Endothelial cell of umbilical vein (primary cell): Measurements from ENCODE around the gene SAC3D1. TPM values are rescaled to one million over a fixed set of nuclear protein-coding genes. Genes with fewer than 3 reads are reported as not detected.
A peak's percentile ranks its signal among the peaks of the same experiment; 100 is the strongest.

Experiments used
- BruUV-seq: library from RNA; stranded (reverse); fragments of 400-500 nt; replicated peaks from 2 replicates; lab custom pipeline; 2021; lab: Mats Ljungman, UMichigan
- CTCF ChIA-PET: fragments of 300-600, 350-600 bp; sonication (Branson Sonifier 250); formaldehyde crosslinking; loops from one replicate; lab custom pipeline; 2021; ENCODE audit warnings: antibody characterized with exemption, inconsistent platforms; lab: Charles Lee
- POLR2A ChIA-PET: fragments of 300-600, 350-600 bp; sonication (Branson Sonifier 250); formaldehyde crosslinking; loops from one replicate; lab custom pipeline; 2021; ENCODE audit warnings: antibody characterized with exemption, inconsistent platforms; lab: Charles Lee
- DNase-seq: peaks from one replicate; pipeline ENCODE4 v3.0.0-alpha.2; 2011; ENCODE audit warnings: low read depth, low spot score
- FAIRE-seq: peaks from 2 replicates; lab custom pipeline; 2011; peaks lifted over from hg19 to GRCh38; lab: Jason Lieb, UNC
- H2AFZ ChIP-seq: 2 replicates; pipeline ENCODE4 v1.6.0; 2012; ENCODE audit warnings: low read depth, low read length, control low read depth, inconsistent platforms
- H3K27ac ChIP-seq: 2 replicates; pipeline ENCODE4 v1.5.1; 2011; ENCODE audit warnings: low read depth, mild to moderate bottlenecking, control low read depth, low read length, moderate library complexity; ENCODE audit not compliant: insufficient read depth
- H3K27me3 ChIP-seq, 2 experiments: 2 replicates each; pipeline versions ENCODE4 v1.6.0 to v1.6.1; 2011; ENCODE audit warnings: low read length in 2 of 2, mixed read lengths in 1 of 2; ENCODE audit not compliant: control insufficient read depth in 2 of 2, insufficient read depth in 2 of 2
- H3K36me3 ChIP-seq, 2 experiments: 2 replicates in 1 of 2; 3 replicates in 1 of 2; pipeline ENCODE4 v1.5.1; 2011; ENCODE audit warnings: low read length in 2 of 2, mild to moderate bottlenecking in 1 of 2, moderate library complexity in 1 of 2; ENCODE audit not compliant: control insufficient read depth in 2 of 2, insufficient read depth in 2 of 2; ENCODE audit errors: extremely low read depth in 1 of 2
- H3K4me1 ChIP-seq: 3 replicates; pipeline ENCODE4 v1.5.1; 2011; ENCODE audit warnings: mild to moderate bottlenecking, low read length; ENCODE audit not compliant: control insufficient read depth, insufficient read depth; ENCODE audit errors: extremely low read depth
- H3K4me2 ChIP-seq: 2 replicates; pipeline ENCODE4 v1.6.1; 2011; ENCODE audit warnings: low read length, control low read depth, mixed read lengths; ENCODE audit not compliant: insufficient read depth
- H3K4me3 ChIP-seq, 3 experiments: fragments of 200-600 bp in 1 of 3; sonication (generic), shearing (Covaris generic) in 1 of 3; replicated peaks in 1 of 3; 2 replicates each; pipeline ENCODE4 v1.5.1; 2011 to 2016; ENCODE audit warnings: control low read depth in 3 of 3, low read length in 3 of 3, mild to moderate bottlenecking in 2 of 3, inconsistent platforms in 1 of 3, low read depth in 1 of 3, moderate library complexity in 1 of 3; ENCODE audit not compliant: insufficient read depth in 1 of 3
- H3K79me2 ChIP-seq: 2 replicates; pipeline ENCODE4 v1.6.0; 2012; ENCODE audit warnings: low read length, inconsistent platforms; ENCODE audit not compliant: control insufficient read depth, insufficient read depth
- H3K9ac ChIP-seq: replicated peaks from 2 replicates; pipeline ENCODE3; 2011; ENCODE audit warnings: low read length, control low read depth; ENCODE audit not compliant: insufficient read depth; ENCODE audit errors: extremely low read depth
- H3K9me1 ChIP-seq: replicated peaks from 3 replicates; pipeline ENCODE4 v1.6.0; 2011; ENCODE audit warnings: mild to moderate bottlenecking, low read length; ENCODE audit not compliant: control insufficient read depth, insufficient read depth; ENCODE audit errors: extremely low read depth
- H3K9me3 ChIP-seq: replicated peaks from 2 replicates; pipeline ENCODE4 v1.5.1; 2012; ENCODE audit warnings: low read length, inconsistent platforms; ENCODE audit not compliant: control insufficient read depth, insufficient read depth
- H4K20me1 ChIP-seq: replicated peaks from 2 replicates; pipeline ENCODE3; 2011; ENCODE audit warnings: mild to moderate bottlenecking, low read length; ENCODE audit not compliant: control insufficient read depth, insufficient read depth; ENCODE audit errors: extremely low read depth
- EZH2 ChIP-seq: IDR thresholded peaks from 2 replicates; pipeline ENCODE4 v1.6.1; 2012; ENCODE audit warnings: borderline replicate concordance, low read depth, mild to moderate bottlenecking, moderate library complexity, low read length, inconsistent platforms; ENCODE audit not compliant: severe bottlenecking
- JUN ChIP-seq: IDR thresholded peaks from 2 replicates; pipeline ENCODE4 v1.6.1; 2011; ENCODE audit warnings: borderline replicate concordance, low read depth; ENCODE audit not compliant: insufficient read length, insufficient read depth
- MYC ChIP-seq: IDR thresholded peaks from one replicate; pipeline ENCODE4 v1.6.1; 2011; ENCODE audit warnings: mild to moderate bottlenecking, low read depth, low read length
- POLR2A ChIP-seq: IDR thresholded peaks from 2 replicates; pipeline ENCODE4 v1.6.1; 2012; ENCODE audit warnings: low read depth, mild to moderate bottlenecking, control low read depth, low read length
- POLR2AphosphoS5 ChIP-seq: IDR thresholded peaks from 2 replicates; pipeline ENCODE4 v1.6.1; 2012; ENCODE audit warnings: low read depth, mild to moderate bottlenecking, control low read depth, low read length, moderate library complexity; ENCODE audit not compliant: insufficient read depth
- dilution Hi-C: fragments of 300-500 bp; cut with MboI; formaldehyde crosslinking; loops from one replicate; pipeline ENCODE4 v1.15.0; 2019; ENCODE audit warnings: low sequenced_read_pairs; ENCODE audit not compliant: extremely low pct_ligation_motif_present
- intact Hi-C: fragments of 100-400 bp; cut with micrococcal nuclease; formaldehyde crosslinking; loops from one replicate; pipeline ENCODE4 v1.10.0; 2022
- polyA plus RNA-seq, 4 experiments: library from polyadenylated mRNA; depleted of rRNA in 3 of 4; stranded (reverse) in 3 of 4; unstranded in 1 of 4; fragments of >200 nt; gene quantifications; 2 replicates each; pipeline versions ENCODE4 v1.2.1 to v1.2.3, GENCODE V29; 2011 to 2012; ENCODE audit warnings: missing spikeins in 1 of 4
- total RNA-seq: library from RNA; stranded (reverse); gene quantifications from 2 replicates; pipeline ENCODE4 v1.2.3, GENCODE V29; 2021
- TF ChIP-seq, protein P1 (sequence below), 2 donors: IDR thresholded peaks; 1 replicate in 1 of 2; 2 replicates in 1 of 2; pipeline ENCODE4 v1.5.1; 2011; ENCODE audit warnings: low read length in 2 of 2, mild to moderate bottlenecking in 2 of 2, moderate library complexity in 2 of 2, control low read depth in 1 of 2, inconsistent platforms in 1 of 2, low read depth in 1 of 2; ENCODE audit not compliant: insufficient read depth in 1 of 2; ENCODE audit errors: extremely low read depth in 1 of 2
- TF ChIP-seq, protein P2 (sequence below): IDR thresholded peaks from 2 replicates; pipeline ENCODE4 v1.6.1; 2011; ENCODE audit not compliant: insufficient read depth, insufficient read length

SAC3D1 gene
- total and polyA plus RNA-seq, 2 donors (not counting 3 experiments of a cell fraction or from before 2014, with no cell fraction given): 16.6 to 17.0 TPM

DNA sequence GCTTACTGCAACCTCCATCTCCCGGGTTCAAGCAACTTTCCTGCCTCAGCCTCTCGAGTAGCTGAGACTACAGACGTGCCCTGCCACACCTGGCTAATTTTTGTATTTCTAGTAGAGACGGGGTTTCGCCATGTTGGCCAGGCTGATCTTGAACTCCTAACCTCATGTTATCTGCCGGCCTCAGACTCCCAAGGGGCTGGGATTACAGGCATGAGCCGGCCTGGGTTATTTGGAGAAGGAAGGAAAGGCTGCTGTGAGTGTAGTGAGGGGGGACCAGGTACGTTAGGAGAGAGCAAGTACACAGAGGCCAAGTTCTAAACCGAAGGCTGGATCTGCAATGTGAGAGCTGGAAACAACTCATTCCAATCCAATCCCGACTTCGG, 44.7 kb upstream of the SAC3D1 start:
- H3K9ac ChIP-seq: no peak overlapping the region
- H3K9me3 ChIP-seq: no peaks in the 10 kb centered on the region
- H3K4me1 ChIP-seq: no peaks in the 10 kb centered on the region
- H3K79me2 ChIP-seq: no peaks in the 10 kb centered on the region
- ChIA-PET CTCF (interaction anchor here (0.7 to 4.2 kb wide), 29 partner anchors 8 to 212 kb away, joined by 3 to 40 read pairs (median 5); partner anchors contain the start of genes ARL2, ATG2A, CDC42BPG and GPHA2), POLR2A (interaction anchor here (0.8 kb wide), 1 partner anchor 18 kb away, joined by 3 read pairs; the partner anchor contains the start of gene ARL2)
- DNase-seq: no peak
- peak; percentile 52 for FAIRE-seq
- H3K27ac ChIP-seq: no peak overlapping the region
- H2AFZ ChIP-seq: peak overlapping the region; percentile 66
- intact Hi-C loops: loop anchor here (2.0 kb wide), 2 partner anchors 72 to 80 kb away; partner anchors contain the start of genes ATG2A and PPP2R5B
- TF ChIP-seq, protein P1, sequence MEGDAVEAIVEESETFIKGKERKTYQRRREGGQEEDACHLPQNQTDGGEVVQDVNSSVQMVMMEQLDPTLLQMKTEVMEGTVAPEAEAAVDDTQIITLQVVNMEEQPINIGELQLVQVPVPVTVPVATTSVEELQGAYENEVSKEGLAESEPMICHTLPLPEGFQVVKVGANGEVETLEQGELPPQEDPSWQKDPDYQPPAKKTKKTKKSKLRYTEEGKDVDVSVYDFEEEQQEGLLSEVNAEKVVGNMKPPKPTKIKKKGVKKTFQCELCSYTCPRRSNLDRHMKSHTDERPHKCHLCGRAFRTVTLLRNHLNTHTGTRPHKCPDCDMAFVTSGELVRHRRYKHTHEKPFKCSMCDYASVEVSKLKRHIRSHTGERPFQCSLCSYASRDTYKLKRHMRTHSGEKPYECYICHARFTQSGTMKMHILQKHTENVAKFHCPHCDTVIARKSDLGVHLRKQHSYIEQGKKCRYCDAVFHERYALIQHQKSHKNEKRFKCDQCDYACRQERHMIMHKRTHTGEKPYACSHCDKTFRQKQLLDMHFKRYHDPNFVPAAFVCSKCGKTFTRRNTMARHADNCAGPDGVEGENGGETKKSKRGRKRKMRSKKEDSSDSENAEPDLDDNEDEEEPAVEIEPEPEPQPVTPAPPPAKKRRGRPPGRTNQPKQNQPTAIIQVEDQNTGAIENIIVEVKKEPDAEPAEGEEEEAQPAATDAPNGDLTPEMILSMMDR (IDR thresholded peaks at IDR 0.05; ENCODE audit: extremely low read depth in 1 of 2, insufficient read depth in 1 of 2, low read depth in 1 of 2, low read length in 2 of 2): no peak
- TF ChIP-seq POLR2A (no peak), POLR2AphosphoS5 (no peak), JUN (no peak), MYC (no peak), EZH2 (no peak)
- TF ChIP-seq, protein P2, sequence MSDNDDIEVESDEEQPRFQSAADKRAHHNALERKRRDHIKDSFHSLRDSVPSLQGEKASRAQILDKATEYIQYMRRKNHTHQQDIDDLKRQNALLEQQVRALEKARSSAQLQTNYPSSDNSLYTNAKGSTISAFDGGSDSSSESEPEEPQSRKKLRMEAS: no peak
- no peaks in the 10 kb centered on the region for H4K20me1 ChIP-seq
- no TSS peak for BruUV-seq
- H3K36me3 ChIP-seq: no peaks in the 10 kb centered on the region
- H3K4me3 ChIP-seq: no peak overlapping the region
- H3K27me3 ChIP-seq: no peaks in the 10 kb centered on the region
- dilution Hi-C loops: no loop called here
- no peaks in the 10 kb centered on the region for H3K9me1 ChIP-seq
- no peak overlapping the region for H3K4me2 ChIP-seq
